Globus pallidus (tissue), 1 donor: Measurements from ENCODE around the gene NOSTRIN.
"Not testable (repeated sequence)": the region's sequence is repeated elsewhere in the genome, so short reads cannot be mapped to it uniquely, and the experiment has no call there.

Experiments used
- DNase-seq: peaks from one replicate; pipeline ENCODE4 v3.0.0-alpha.2; 2015; ENCODE audit warnings: low spot score

NOSTRIN gene

GRCh38 chr2:168801961-168802858 lies at the start of gene NOSTRIN:
Gene NOSTRIN, plus strand, starts transcription at chr2:168802637. Its CDS starts 10 bp downstream, at chr2:168802647.
- DNase-seq, result no peak

GRCh38 chr2:168753765-168754329 lies 48.6 kb upstream of the NOSTRIN start:
- DNase-seq, result no peak

- no peak for DNase-seq
Observed at GRCh38 chr2:168757223-168757622, 45.2 kb upstream of the NOSTRIN start.

DNA sequence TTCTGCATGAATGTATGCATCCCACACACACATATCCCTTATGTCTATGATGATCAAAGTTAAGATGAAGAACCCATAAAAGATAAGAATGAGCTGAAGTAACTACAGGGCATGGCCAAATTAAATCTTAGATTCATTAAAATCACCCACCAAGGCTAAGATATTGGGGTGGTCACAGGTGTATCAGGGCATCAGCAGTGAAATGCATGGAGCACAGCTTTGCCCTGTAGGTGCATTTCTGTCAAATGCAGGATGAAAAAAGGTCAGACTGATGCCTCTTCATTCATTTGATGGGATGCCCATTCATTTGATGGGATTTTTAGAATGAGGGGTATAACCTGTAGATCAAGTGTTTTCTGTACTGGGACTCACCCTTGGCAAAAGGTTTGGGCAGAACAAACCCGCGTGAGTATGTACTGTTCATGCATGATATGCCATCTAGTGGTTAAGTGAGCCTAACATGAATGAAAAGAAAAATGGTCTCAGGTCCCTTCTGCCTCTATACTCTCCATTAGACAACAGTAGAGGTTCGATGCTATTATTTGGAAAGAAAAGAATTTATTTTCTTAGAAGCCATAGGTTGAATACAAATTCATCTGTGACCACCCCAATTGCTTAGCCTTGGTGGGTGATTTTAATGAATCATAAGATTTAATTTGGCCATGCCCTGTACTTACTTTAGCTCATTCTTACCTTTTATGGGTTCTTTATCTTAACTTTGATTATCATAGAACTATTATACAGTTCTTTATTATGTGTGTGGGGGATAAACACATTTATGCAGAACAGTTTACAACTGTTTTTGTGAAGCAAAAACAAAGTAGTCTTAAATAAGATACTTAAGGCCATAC lies 43.2 kb upstream of the NOSTRIN start:
- peak; percentile 32 for DNase-seq

DNA sequence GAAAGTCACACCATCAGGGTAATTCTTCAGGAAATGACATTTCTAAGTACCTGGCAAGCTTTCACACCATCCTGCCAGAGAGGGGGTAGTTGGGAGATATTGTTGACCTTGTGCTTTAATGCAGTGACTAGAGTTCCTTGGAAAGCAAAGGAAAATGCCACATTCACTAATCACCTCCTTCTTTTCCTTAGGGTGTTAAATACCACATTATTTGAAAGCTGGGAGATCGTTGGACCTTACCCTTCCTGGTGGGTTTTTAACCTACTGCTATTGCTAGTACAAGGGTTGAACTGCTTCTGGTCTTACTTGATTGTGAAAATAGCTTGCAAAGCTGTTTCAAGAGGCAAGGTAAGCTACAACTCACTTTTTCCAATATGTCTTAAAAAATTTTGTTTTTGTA lies 37.0 kb upstream of the NOSTRIN start:
- no peak for DNase-seq

- no peak for DNase-seq
Observed at GRCh38 chr2:168766600-168766999, 35.8 kb upstream of the NOSTRIN start.

- DNase-seq, result no peak
Observed at GRCh38 chr2:168767258-168767657, 35.2 kb upstream of the NOSTRIN start.

DNA sequence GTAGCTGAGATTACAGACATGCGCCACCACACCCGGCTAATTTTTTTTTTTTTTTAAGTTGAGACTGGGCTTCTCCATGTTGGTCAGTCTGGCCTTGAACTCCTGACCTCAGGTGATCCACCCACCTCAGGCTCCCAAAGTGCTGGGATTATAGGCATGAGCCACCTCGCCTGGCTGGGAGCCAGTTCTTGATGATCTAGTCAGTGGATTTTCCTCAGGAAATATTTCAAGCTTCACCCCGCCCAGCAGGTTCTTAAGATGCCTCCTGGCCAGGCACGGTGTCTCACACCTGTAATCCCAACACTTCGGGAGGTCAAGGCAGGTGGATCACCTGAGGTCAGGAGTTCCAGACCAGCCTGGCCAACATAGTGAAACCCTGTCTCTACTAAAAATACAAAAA lies 34.1 kb upstream of the NOSTRIN start:
- DNase-seq, result not testable (repeated sequence)

- no peak for DNase-seq
Observed at GRCh38 chr2:168770796-168771195, 31.6 kb upstream of the NOSTRIN start.

DNA sequence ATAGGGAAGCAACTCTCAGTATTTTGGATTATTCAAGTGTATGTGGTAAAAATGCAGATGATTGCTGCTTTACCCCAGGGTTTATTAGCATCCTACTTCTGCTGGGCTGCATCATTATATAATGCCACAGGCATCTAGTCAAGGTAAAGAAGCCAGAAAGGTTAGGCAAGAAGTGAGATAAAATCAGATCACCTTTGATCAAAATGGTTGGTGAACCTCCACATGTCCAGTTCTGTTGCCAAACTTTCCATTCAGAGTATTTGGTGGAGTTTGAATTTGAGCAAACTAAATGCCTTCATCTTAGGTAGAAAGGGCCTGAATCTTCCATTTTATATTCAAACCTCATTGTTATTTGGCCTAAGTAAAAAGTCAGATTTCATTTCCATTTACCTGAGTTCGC lies 29.7 kb upstream of the NOSTRIN start:
- DNase-seq, result no peak

GRCh38 chr2:168773128-168773527 lies 29.3 kb upstream of the NOSTRIN start:
- DNase-seq, result no peak

GRCh38 chr2:168773719-168774521 lies 28.5 kb upstream of the NOSTRIN start:
- DNase-seq, result peak; percentile 16

DNA sequence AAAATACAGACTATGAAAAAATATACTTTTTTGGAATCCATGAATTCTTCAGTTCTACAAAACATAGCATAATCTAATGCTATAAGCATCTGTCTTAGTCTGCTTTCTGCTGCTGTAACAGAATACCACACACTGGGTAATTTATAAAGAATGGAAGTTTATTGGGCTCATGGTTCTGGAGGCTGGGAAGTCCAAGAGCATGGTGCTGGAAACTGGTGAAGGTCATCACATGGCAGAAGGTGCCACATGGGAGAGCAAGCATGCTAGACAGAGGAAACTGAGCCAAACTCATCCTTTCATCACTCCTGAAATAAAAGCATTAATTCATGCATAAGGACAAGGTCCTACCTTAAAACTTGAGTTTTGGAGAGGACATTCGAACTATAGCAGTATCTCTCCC lies 26.6 kb upstream of the NOSTRIN start:
- DNase-seq, result no peak

- DNase-seq, result no peak
Observed at GRCh38 chr2:168780669-168781071, 21.8 kb upstream of the NOSTRIN start.

- no peak for DNase-seq
Observed at GRCh38 chr2:168781191-168781817, 21.1 kb upstream of the NOSTRIN start.

DNA sequence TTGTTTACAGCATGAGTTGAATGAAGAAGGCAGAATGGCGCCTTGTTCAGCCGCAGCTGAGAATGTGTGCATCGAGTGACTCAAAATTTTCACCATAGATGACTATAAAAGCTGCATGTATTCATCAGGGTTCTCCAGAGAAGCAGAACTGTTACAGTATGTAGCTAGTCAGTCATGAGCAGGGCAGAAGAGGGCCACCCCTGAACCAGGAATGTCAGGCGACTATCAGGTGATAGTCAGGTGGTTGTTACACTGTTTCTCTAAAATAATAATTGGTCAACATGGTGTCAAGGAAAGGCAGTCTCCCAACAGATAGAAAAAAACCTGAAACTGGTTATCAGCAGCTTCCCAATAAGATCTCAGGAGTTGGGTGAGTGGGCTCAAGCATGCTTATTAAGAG lies 20.2 kb upstream of the NOSTRIN start:
- no peak for DNase-seq

DNA sequence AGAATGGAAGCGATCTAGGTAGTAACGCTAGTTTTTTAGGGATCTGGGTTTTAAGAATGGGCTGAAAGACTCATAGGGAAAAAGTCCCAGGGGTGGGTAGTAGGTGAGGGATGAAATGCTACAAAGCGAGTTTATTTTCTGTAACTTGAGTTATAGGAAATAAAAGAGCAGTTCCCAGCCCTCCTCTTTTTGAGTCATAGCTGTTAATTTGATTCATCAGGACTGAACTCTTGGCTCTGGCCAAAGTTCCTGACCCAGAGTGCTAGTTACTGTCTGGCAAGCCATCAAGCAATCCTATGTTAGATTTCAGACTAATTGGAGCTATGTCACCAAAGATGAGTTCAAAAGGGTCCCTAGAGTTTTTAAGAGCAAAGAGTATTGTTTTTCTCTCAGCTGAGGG lies 17.4 kb upstream of the NOSTRIN start:
- no peak for DNase-seq

- no peak for DNase-seq
Observed at GRCh38 chr2:168787098-168787781, 15.2 kb upstream of the NOSTRIN start.

DNA sequence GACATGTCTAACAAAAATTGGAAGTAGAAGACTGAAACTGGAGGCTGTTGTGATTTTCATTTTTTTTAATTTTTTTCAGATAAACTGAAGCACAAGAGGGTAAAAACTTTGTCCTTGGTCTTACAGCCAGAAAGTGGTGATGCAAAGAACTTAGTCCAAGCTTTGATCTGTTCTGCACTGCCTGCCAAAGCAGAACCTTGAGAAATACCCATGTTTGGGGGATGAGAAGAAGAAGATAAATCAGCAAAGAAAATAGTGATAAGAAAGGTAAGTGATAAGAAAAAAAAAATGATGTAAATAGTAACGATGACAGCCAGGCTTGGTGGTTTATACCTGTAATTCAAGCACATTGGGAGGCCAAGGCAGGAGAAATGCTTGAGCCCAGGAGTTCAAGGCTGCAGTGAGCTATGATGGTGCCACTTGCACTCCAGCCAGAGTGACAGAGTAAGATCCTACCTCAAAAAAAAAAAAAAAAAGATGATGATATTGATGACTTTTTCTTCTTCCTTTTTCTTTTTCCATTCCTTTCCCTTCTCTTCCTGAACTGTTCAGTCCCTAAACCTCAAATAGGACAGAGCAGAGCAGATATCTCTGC lies 14.6 kb upstream of the NOSTRIN start:
- DNase-seq, result no peak

DNA sequence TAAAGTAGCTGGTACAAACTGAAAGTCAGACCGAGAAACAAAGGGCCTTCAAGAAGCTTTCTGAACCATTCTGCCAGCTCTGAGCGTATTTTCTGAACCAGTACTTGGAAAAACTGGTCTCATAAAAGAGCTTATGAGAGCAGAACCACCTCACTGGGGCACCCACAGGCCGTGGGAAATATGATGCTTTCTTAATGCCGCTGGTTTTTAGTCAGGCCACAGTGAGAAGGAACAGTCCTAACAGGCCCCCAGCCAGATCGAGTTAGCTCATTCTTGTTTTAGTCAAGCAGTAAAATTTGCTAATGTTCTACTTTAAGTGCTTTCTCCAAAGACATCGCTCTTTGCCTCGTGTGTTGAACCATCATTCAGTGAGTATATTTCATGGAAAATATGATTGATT lies 12.7 kb upstream of the NOSTRIN start:
- DNase-seq, result no peak
